K562 (cell line): ENCODE measurements around the gene VWA3B. TPM values are rescaled to one million over a fixed set of nuclear protein-coding genes. Genes with fewer than 3 reads are reported as not detected.

Source experiments
- ATAC-seq: fragments of 200-7000 bp; cut with Tn5 transposase; 3 replicates; pipeline ENCODE4 v1.9.1; 2020; ENCODE audit warnings: moderate library complexity
- BruUV-seq: library from RNA; stranded (reverse); fragments of 400-500 nt; replicated peaks from 2 replicates; lab custom pipeline; 2021; lab: Mats Ljungman, UMichigan
- CTCF ChIA-PET: fragments of 300-600 bp; formaldehyde crosslinking; extraction: SDS; loops from one replicate; lab custom pipeline; 2021; ENCODE audit warnings: low intra/inter-chr PET ratio; lab: Yijun Ruan, JAX
- POLR2A ChIA-PET: fragments of 300-600, 350-650 bp; sonication (Branson Sonifier 250); formaldehyde crosslinking; extraction: SDS; loops from one replicate; lab custom pipeline; 2021; ENCODE audit warnings: antibody characterized with exemption, inconsistent platforms; lab: Yijun Ruan, JAX
- DNase-seq, 4 experiments: peaks; one replicate each; pipeline versions ENCODE4 v3.0.0 to v3.0.0-alpha.2; 2011 to 2018; ENCODE audit warnings: low spot score in 3 of 4, mixed read lengths in 3 of 4; ENCODE audit errors: extremely low read depth in 1 of 4
- FAIRE-seq: peaks from 2 replicates; lab custom pipeline; 2011; peaks lifted over from hg19 to GRCh38; lab: Jason Lieb, UNC
- H2AFZ ChIP-seq: 2 replicates; pipeline ENCODE4 v1.6.0; 2011; ENCODE audit warnings: low read depth, low read length, control low read depth, inconsistent platforms
- H3K27ac ChIP-seq: fragments of 200-600 bp; 3 replicates; pipeline ENCODE4 v1.8.0; 2011; ENCODE audit warnings: low read depth, mild to moderate bottlenecking, control low read depth, inconsistent platforms, low read length, moderate library complexity, mixed read lengths; ENCODE audit errors: extremely low read depth
- H3K27me3 ChIP-seq, 2 experiments: fragments of 300-600 bp in 1 of 2; 2 replicates in 1 of 2; 3 replicates in 1 of 2; pipeline versions ENCODE4 v1.6.0 to v1.8.0; 2011; ENCODE audit warnings: inconsistent platforms in 2 of 2, low read length in 2 of 2, mild to moderate bottlenecking in 1 of 2, mixed read lengths in 1 of 2, moderate library complexity in 1 of 2; ENCODE audit not compliant: control insufficient read depth in 2 of 2, insufficient read depth in 2 of 2
- H3K36me3 ChIP-seq: fragments of 300-600 bp; 3 replicates; pipeline ENCODE4 v1.8.0; 2011; ENCODE audit warnings: mild to moderate bottlenecking, low read length, inconsistent platforms; ENCODE audit not compliant: control insufficient read depth, insufficient read depth
- H3K4me1 ChIP-seq, 2 experiments: fragments of 200-600 bp in 1 of 2; replicated peaks in 1 of 2; 2 replicates in 1 of 2; 3 replicates in 1 of 2; pipeline versions ENCODE4 v1.5.1 to v1.8.0; 2011; ENCODE audit warnings: inconsistent platforms in 2 of 2, low read length in 2 of 2, mild to moderate bottlenecking in 1 of 2, mixed read lengths in 1 of 2, moderate library complexity in 1 of 2; ENCODE audit not compliant: control insufficient read depth in 2 of 2, insufficient read depth in 2 of 2
- H3K4me2 ChIP-seq: 2 replicates; pipeline ENCODE4 v1.6.1; 2011; ENCODE audit warnings: low read length, control low read depth, inconsistent platforms, mixed read lengths; ENCODE audit not compliant: insufficient read depth
- H3K4me3 ChIP-seq: fragments of 200-600 bp; sonication (generic), shearing (Covaris generic); 2 replicates; pipeline ENCODE4 v1.5.1; 2016; ENCODE audit warnings: control low read depth, inconsistent platforms
- H3K79me2 ChIP-seq: fragments of 200-600 bp; 3 replicates; pipeline ENCODE4 v1.8.0; 2011; ENCODE audit warnings: low read length, inconsistent platforms; ENCODE audit not compliant: control insufficient read depth, insufficient read depth
- H3K9ac ChIP-seq, 2 experiments: 2 replicates each; pipeline versions ENCODE4 v1.6.0 to v1.6.1; 2011; ENCODE audit warnings: low read depth in 2 of 2, low read length in 2 of 2, control low read depth in 1 of 2, inconsistent platforms in 1 of 2, mild to moderate bottlenecking in 1 of 2, mixed read lengths in 1 of 2; ENCODE audit not compliant: insufficient read depth in 1 of 2
- H3K9me1 ChIP-seq: one replicate; pipeline ENCODE4 v1.6.0; 2011; ENCODE audit warnings: inconsistent platforms, mild to moderate bottlenecking, low read length, moderate library complexity; ENCODE audit not compliant: control insufficient read depth, insufficient read depth
- H3K9me3 ChIP-seq: replicated peaks from 2 replicates; pipeline ENCODE4 v1.5.1; 2011; ENCODE audit warnings: low read depth, low read length, inconsistent platforms; ENCODE audit not compliant: control insufficient read depth, insufficient read depth
- H4K20me1 ChIP-seq: replicated peaks from 2 replicates; pipeline ENCODE4 v1.6.1; 2011; ENCODE audit warnings: low read length, inconsistent platforms, mixed read lengths; ENCODE audit not compliant: control insufficient read depth, insufficient read depth
- CXXC5 ChIP-seq: fragments of 250-450 bp; sonication (Bioruptor Pico); IDR thresholded peaks from 2 replicates; pipeline ENCODE4 v1.8.0; 2022; ENCODE audit warnings: inconsistent platforms, mild to moderate bottlenecking, moderate library complexity
- FIP1L1 ChIP-seq: fragments of 200-400 bp; formaldehyde crosslinking; IDR thresholded peaks from 2 replicates; pipeline ENCODE4 v1.6.1; 2018; ENCODE audit warnings: mild to moderate bottlenecking, low read depth, low read length; ENCODE audit not compliant: poor library complexity, severe bottlenecking
- HNRNPUL1 ChIP-seq: fragments of 200-400 bp; formaldehyde crosslinking; IDR thresholded peaks from 2 replicates; pipeline ENCODE4 v1.6.1; 2017; ENCODE audit warnings: low read length
- MXI1 ChIP-seq: IDR thresholded peaks from 2 replicates; pipeline ENCODE4 v1.6.1; 2011; ENCODE audit warnings: low read depth, mild to moderate bottlenecking, improper control_type of control experiment, low read length
- PRMT5 ChIP-seq: sonication (generic); formaldehyde crosslinking; IDR thresholded peaks from 2 replicates; pipeline ENCODE4 v1.5.0; 2020; ENCODE audit warnings: missing genetic modification reagents
- ZNF707 ChIP-seq: fragments of 250-450 bp; sonication (Bioruptor Pico); conservative IDR thresholded peaks from 2 replicates; pipeline ENCODE4 v1.8.0; 2022; ENCODE audit warnings: inconsistent platforms, mild to moderate bottlenecking, moderate library complexity
- WGBS: fragments of 100-300 bp; shearing (Covaris generic); methylation state at CpG from one replicate; pipeline ENCODE4 v1.1.6; 2016; ENCODE audit warnings: low coverage, mixed read lengths; ENCODE audit not compliant: insufficient coverage; ENCODE audit errors: missing lambda C conversion rate; 5-methylcytosine and 5-hydroxymethylcytosine counted together
- in situ Hi-C: fragments of 300-500 bp; cut with MboI; formaldehyde crosslinking; loops from 4 replicates; pipeline ENCODE4 v1.15.0; 2018; ENCODE audit warnings: inconsistent platforms, mixed read lengths
- intact Hi-C: fragments of 100-400 bp; cut with micrococcal nuclease; formaldehyde crosslinking; loops from 2 replicates; pipeline ENCODE4 v1.14.2; 2022
- polyA plus RNA-seq, 8 experiments: library from polyadenylated mRNA; depleted of rRNA in 4 of 8; stranded (reverse) in 5 of 8; unstranded in 3 of 8; fragments of >200 nt; fragmentation: Nextera tagmentation in 2 of 8; fragmentation: Illumina TruSeq in 1 of 8; extraction: Ambion mirVana in 2 of 8; extraction: Trizol in 1 of 8; gene quantifications; 2 replicates each; pipeline versions ENCODE4 v1.2.1 to v1.2.3, GENCODE V29; 2011 to 2014; ENCODE audit warnings: inconsistent platforms in 1 of 8, missing spikeins in 1 of 8
- total RNA-seq, 7 experiments: library from RNA; depleted of rRNA in 6 of 7; stranded (reverse); fragments of >200 nt in 6 of 7; fragmentation: Illumina TruSeq in 2 of 7; extraction: Trizol in 2 of 7; gene quantifications; 2 replicates each; pipeline versions ENCODE4 v1.2.1 to v1.2.3, GENCODE V29; 2011 to 2021; ENCODE audit warnings: low replicate concordance in 1 of 7
- TF ChIP-seq, protein P1 (sequence below): fragments of 250-450 bp; sonication (Bioruptor Pico); IDR thresholded peaks from 2 replicates; pipeline ENCODE4 v1.5.0; 2021; ENCODE audit warnings: mild to moderate bottlenecking, moderate library complexity

VWA3B gene
- total and polyA plus RNA-seq, 9 of the 15 experiments (the other 6 are each of a cell fraction or from before 2014, with no cell fraction given) = not detected

- Histone ChIP-seq H3K27me3 (peaks cover 2 to 16% of the 10 kb centered on the region in 2 experiments; a peak in 2 of 5 replicates), H3K9me3 (no peaks in the 10 kb centered on the region), H3K79me2 (no peaks in the 10 kb centered on the region), H3K4me2 (no peak overlapping the region), H3K27ac (no peak overlapping the region), H3K4me1 (no peaks in the 10 kb centered on the region), H3K9ac (no peak overlapping the region), H3K4me3 (no peak overlapping the region), H4K20me1 (no peaks in the 10 kb centered on the region), H2AFZ (no peak overlapping the region), H3K9me1 (no peaks in the 10 kb centered on the region), H3K36me3 (no peaks in the 10 kb centered on the region)
- BruUV-seq = no TSS peak
- FAIRE-seq (no peak), ATAC-seq (no peak), DNase-seq (no peak)
- CTCF ChIA-PET = no interaction called here
- POLR2A ChIA-PET = interaction anchor here (0.7 to 0.8 kb wide), 2 partner anchors 17 to 535 kb away, joined by 3 read pairs; no protein-coding TSS in a partner anchor
- in situ Hi-C loops (no loop called here), intact Hi-C loops (no loop called here)
- TF ChIP-seq CXXC5 (no peak), ZNF707 (no peak), PRMT5 (CRISPR knock-in tag) (no peak), FIP1L1 (no peak), MXI1 (no peak), HNRNPUL1 (no peak)
- TF ChIP-seq, protein P1, sequence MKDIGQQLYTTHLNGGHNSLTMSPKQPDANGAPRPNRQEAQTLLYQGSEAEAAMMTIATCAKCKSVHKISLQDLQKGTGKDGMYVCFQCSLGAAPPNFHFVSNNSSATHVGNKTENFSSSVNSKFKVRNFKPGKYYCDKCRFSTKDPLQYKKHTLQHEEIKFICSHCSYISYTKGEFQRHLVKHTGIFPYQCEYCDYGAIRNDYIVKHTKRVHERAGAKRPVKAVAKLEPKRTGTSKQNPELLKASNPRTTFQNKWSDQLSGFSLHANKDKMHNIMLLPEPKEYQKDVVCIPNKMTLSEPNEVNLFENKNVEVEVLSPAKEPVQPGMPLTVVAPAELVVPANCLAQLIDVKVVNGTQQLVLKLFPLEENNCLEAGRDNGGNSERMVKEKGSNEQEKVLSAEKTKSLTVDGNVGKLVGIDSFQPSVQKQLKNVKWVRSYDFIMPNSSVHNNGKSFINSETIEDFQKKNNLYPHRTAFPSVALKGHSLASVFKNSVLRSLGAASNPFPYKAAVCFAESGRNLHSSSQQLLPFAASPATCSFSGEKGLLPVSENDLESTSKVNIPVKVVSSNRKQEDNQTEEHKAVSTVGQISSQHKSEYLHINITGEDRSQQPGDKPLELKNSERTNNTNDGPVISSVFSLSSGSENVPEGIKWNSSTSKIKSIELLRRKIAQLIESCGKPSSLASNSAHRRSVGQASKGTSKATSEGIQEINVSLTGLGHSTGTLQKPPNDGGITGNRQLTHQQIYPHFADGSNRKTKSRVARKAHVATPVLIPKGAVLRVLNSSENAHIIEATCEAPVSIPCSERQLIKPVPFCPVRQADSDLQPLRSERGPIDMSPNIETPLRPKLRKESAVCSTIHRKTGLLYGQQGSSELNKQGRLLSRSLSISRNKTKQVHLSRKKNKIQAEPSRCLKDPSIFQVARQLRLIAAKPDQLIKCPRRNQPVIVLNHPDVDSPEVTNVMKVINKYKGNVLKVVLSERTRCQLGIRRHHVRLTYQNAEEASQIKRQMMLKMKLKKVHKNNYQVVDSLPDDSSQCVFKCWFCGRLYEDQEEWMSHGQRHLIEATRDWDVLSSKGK (CRISPR knock-in tag) = no peak
- WGBS = 0% methylated on average over 2 of the region's 2 CpGs
Measured at GRCh38 chr2:98233941-98234340, 147.0 kb downstream of the VWA3B start.
